Measurements from ENCODE around the gene PTHLH. TPM values are rescaled to one million over a fixed set of nuclear protein-coding genes. Genes with fewer than 3 reads are reported as not detected.

The PTHLH gene
- total RNA-seq, 1 experiment from 2014 or later: 3.5 TPM

DNA sequence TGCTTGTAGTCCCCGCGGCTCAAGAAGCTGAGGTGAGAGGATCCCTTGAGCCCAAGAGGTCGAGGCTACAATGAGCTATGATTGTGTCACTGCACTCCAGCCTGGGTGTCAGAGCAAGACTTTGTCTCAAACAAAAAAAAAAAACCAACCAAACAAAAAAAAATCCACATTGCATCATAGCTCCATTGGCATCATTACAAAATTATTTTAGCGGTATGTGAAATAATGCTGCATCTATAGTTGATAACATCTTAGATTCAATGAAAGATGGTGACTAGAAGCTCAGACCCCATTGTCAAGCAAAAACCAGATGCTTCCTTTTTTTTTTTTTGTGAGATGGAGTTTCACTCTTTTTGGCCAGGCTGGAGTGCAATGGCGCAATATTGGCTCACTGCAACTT, 14.8 kb upstream of the PTHLH start:
- peaks cover 41% of the 10 kb centered on the region for H3K4me1 ChIP-seq
- no peak overlapping the region for H3K27ac ChIP-seq
- no peak for DNase-seq
- H3K36me3 ChIP-seq: no peaks in the 10 kb centered on the region
- H3K27me3 ChIP-seq: no peaks in the 10 kb centered on the region
- H3K9me3 ChIP-seq (replicated peaks): peaks cover 14% of the 10 kb centered on the region; the same call in 1 of the 2 replicates
- H3K4me3 ChIP-seq: no peak overlapping the region

DNA sequence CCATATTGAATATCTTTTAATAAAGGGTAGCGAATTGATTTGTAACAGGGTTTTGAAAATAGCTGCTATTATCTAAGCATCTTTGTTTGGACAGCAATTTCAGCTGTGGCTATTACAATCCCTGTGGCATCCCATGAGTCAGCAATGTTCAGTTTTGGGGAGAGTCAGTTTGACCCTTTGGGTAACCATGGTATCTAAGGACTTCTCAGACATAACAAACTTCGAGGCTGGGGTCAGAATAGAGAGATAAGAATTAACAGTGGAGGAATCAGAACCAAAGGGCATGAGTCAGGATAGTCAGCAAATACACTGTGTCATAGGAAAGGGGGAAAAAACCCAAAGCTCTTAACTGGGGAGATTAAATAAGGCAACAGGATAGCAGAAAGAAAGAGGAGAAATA, 11.7 kb upstream of the PTHLH start:
- H3K27ac ChIP-seq: peak overlapping the region; percentile 95
- no peak overlapping the region for H3K4me3 ChIP-seq
- H3K27me3 ChIP-seq: no peaks in the 10 kb centered on the region
- H3K36me3 ChIP-seq: no peaks in the 10 kb centered on the region
- DNase-seq: peak; percentile 91 to 96
- 0 out of 2 replicates have a peak, but pooled peaks cover 8% of the 10 kb centered on the region for H3K9me3 ChIP-seq (replicated peaks)
- peaks cover 49% of the 10 kb centered on the region for H3K4me1 ChIP-seq

- H3K27ac ChIP-seq: peak overlapping the region; percentile 95
- peaks cover 47% of the 10 kb centered on the region for H3K4me1 ChIP-seq
- H3K9me3 ChIP-seq (replicated peaks): 0 out of 2 replicates have a peak, but pooled peaks cover 8% of the 10 kb centered on the region
- no peaks in the 10 kb centered on the region for H3K36me3 ChIP-seq
- DNase-seq: no peak
- H3K4me3 ChIP-seq: no peak overlapping the region
- H3K27me3 ChIP-seq: no peaks in the 10 kb centered on the region
Observed at GRCh38 chr12:27982951-27983350, 10.4 kb upstream of the PTHLH start.

GRCh38 chr12:27982385-27982784, 9.9 kb upstream of the PTHLH start:
- DNase-seq: peak in 1 of 2 experiments; percentile 53
- H3K27ac ChIP-seq: peak overlapping the region; percentile 95
- no peaks in the 10 kb centered on the region for H3K36me3 ChIP-seq
- H3K4me1 ChIP-seq: peaks cover 47% of the 10 kb centered on the region
- no peaks in the 10 kb centered on the region for H3K27me3 ChIP-seq
- 0 out of 2 replicates have a peak, but pooled peaks cover 8% of the 10 kb centered on the region for H3K9me3 ChIP-seq (replicated peaks)
- H3K4me3 ChIP-seq: no peak overlapping the region

DNA sequence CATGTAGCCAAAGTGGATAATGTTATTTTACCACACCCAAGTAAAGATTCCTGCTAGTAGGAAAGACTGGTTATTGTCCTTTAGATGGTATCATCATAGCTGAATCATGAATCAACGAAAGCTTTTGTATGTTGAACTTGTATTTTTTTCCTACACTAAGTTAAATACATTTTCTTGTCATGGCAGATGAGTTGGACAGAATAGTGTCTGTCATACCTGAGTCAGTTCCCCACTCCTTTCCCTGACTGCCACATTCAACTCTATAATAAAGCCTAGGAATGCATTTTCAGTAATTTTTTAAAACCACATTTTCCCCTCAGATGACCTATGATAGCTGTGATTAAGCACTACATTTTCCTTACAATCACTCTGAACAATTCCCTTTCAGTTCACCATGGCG, 9.3 kb upstream of the PTHLH start:
- peak in 1 of 2 experiments; percentile 39 for DNase-seq
- Histone ChIP-seq H3K4me3 (no peak overlapping the region), H3K27me3 (no peaks in the 10 kb centered on the region), H3K4me1 (peaks cover 47% of the 10 kb centered on the region), H3K9me3 (replicated peaks) (0 out of 2 replicates have a peak, but pooled peaks cover 8% of the 10 kb centered on the region), H3K27ac (peak overlapping the region; percentile 95), H3K36me3 (no peaks in the 10 kb centered on the region)

- H3K36me3 ChIP-seq: no peaks in the 10 kb centered on the region
- DNase-seq: no peak
Observed at GRCh38 chr12:27979145-27979544, 6.6 kb upstream of the PTHLH start.

DNA sequence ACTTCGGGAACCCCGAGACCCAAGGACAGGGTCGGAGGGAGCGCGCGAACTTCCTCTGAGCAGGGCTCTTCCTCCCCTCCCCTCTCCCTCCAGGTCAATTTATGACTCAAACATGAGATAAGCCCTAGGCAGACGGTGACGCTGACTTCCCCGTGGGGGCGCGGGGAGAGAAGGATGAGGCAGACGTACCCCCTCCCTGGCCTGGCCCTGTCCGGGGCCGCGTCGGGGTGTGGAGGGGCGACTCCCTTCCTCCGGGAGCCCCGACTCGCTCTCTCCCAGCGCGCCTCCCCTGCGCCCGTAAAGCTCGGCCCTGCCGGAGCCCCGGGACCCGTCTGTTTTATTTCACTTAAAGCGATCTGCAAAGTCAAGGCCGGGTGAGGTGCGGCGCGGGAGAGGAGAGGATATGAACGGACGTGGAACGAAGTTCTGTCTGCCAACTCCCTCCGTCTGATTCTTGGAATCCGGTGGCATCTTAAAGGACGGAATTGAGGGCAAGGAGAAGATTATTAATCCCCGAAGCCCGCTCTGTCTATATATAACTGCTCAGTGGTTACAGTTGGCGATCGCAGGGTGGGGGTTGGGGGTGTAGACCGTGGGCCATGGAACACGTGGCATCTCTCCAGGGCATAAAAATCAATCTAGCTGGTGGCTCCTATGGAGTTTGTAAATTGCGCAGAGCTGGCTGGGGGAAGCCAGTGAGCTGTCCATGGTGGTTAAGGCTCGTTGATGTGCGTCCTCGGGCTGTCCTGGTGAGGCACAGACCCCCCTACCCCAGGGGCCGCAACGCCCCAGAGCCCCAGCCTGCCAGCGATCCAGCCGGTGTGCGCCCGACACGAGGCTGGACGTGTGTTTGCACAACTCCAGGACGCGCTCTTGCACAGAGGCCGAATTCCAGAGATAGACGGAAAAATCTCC, 2.9 kb upstream of the PTHLH start:
- H3K9me3 ChIP-seq (replicated peaks): no peaks in the 10 kb centered on the region
- H3K36me3 ChIP-seq: no peaks in the 10 kb centered on the region
- 0 out of 2 replicates have a peak, but pooled peaks cover 4% of the 10 kb centered on the region for H3K4me1 ChIP-seq
- DNase-seq: no peak
- no peak overlapping the region for H3K27ac ChIP-seq
- no peak overlapping the region for H3K4me3 ChIP-seq
- H3K27me3 ChIP-seq: no peaks in the 10 kb centered on the region

More at GRCh38 chr12:27979145-27979544, 6.6 kb upstream of the PTHLH start:
- 0 out of 2 replicates have a peak, but pooled peaks cover 3% of the 10 kb centered on the region for H3K9me3 ChIP-seq (replicated peaks)
- no peak overlapping the region for H3K27ac ChIP-seq
- H3K27me3 ChIP-seq: no peaks in the 10 kb centered on the region
- H3K4me1 ChIP-seq: peaks cover 28% of the 10 kb centered on the region
- H3K4me3 ChIP-seq: no peak overlapping the region

- Histone ChIP-seq H3K27me3 (no peaks in the 10 kb centered on the region), H3K36me3 (no peaks in the 10 kb centered on the region), H3K4me1 (0 out of 2 replicates have a peak, but pooled peaks cover 4% of the 10 kb centered on the region), H3K9me3 (replicated peaks) (no peaks in the 10 kb centered on the region), H3K27ac (no peak overlapping the region), H3K4me3 (no peak overlapping the region)
- DNase-seq: no peak
Observed at GRCh38 chr12:27974735-27975221, 2.2 kb upstream of the PTHLH start.

GRCh38 chr12:27973487-27973890, 956 bp upstream of the PTHLH start:
- Histone ChIP-seq H3K9me3 (replicated peaks) (no peaks in the 10 kb centered on the region), H3K27me3 (no peaks in the 10 kb centered on the region), H3K4me1 (0 out of 2 replicates have a peak, but pooled peaks cover 4% of the 10 kb centered on the region), H3K4me3 (no peak overlapping the region), H3K27ac (no peak overlapping the region; the same call in 1 of the 2 replicates), H3K36me3 (no peaks in the 10 kb centered on the region)
- no peak for DNase-seq

GRCh38 chr12:27971606-27972005, 927 bp downstream of the PTHLH start:
- H3K4me1 ChIP-seq: peaks cover 18% of the 10 kb centered on the region
- H3K36me3 ChIP-seq: no peaks in the 10 kb centered on the region
- no peaks in the 10 kb centered on the region for H3K9me3 ChIP-seq (replicated peaks)
- H3K4me3 ChIP-seq: no peak overlapping the region
- H3K27me3 ChIP-seq: no peaks in the 10 kb centered on the region
- no peak for DNase-seq
- no peak overlapping the region for H3K27ac ChIP-seq

DNA sequence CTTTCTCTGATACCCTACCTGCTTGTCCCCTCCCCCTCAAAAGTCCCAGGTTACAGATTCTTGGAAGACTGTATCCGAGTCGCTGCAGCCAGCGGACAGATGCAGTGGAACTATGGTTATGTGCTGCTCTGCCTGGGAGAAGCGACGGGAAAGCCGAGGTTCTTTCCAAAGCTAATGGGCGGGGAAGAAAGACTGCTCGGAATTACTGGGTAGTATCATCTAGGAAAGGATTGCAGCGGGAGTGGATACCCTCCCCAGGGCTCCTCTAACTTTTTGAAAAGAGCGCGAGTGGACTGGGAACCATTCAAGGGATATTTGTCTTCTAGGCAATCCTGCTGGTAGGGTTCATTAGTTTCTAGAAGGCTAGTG, 1.4 kb downstream of the PTHLH start:
- Histone ChIP-seq H3K9me3 (replicated peaks) (no peaks in the 10 kb centered on the region), H3K4me3 (no peak overlapping the region), H3K27ac (no peak overlapping the region), H3K4me1 (peaks cover 23% of the 10 kb centered on the region), H3K36me3 (no peaks in the 10 kb centered on the region), H3K27me3 (no peaks in the 10 kb centered on the region)
- no peak for DNase-seq

DNA sequence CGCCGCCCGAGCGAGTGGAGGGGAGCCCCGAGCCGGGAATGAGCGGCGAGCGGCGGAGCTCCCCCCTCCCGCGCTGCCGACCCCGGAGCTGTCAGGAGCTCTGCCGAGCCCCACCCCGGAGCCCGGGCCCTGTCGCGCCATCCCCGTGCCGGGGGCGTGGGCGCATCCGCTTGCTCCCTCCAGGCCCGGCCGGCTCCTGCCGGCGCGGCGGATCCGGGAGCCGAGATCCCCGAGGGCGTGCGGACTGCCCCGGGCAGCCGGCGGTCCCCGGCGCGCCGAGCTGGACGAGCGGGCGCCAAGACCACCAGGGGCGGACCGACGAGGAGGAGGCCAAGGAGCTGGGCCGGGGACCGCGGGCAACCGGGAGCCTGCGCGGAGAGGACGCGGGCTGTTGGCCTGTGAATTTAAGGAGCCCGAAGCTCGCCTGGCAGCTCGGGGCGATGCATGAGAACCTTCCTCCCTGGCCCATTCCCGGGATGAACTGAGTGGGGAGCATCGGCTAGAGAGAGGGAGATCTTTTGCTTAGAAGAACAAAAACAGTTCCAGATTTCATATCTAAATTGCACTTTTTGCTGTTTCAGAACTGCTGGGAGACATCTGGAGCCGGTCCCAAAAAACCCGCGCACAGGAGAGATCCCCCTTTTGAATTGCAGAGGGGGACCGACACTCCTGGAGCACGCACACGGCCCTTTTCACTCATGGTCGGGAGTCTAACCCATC, 2.0 kb downstream of the PTHLH start:
- H3K27ac ChIP-seq: no peak overlapping the region; the same call in 1 of the 2 replicates
- peaks cover 29% of the 10 kb centered on the region for H3K4me1 ChIP-seq
- no peaks in the 10 kb centered on the region for H3K9me3 ChIP-seq (replicated peaks)
- H3K4me3 ChIP-seq: peak overlapping the region; percentile 54
- no peaks in the 10 kb centered on the region for H3K36me3 ChIP-seq
- no peak for DNase-seq
- H3K27me3 ChIP-seq: no peaks in the 10 kb centered on the region

DNA sequence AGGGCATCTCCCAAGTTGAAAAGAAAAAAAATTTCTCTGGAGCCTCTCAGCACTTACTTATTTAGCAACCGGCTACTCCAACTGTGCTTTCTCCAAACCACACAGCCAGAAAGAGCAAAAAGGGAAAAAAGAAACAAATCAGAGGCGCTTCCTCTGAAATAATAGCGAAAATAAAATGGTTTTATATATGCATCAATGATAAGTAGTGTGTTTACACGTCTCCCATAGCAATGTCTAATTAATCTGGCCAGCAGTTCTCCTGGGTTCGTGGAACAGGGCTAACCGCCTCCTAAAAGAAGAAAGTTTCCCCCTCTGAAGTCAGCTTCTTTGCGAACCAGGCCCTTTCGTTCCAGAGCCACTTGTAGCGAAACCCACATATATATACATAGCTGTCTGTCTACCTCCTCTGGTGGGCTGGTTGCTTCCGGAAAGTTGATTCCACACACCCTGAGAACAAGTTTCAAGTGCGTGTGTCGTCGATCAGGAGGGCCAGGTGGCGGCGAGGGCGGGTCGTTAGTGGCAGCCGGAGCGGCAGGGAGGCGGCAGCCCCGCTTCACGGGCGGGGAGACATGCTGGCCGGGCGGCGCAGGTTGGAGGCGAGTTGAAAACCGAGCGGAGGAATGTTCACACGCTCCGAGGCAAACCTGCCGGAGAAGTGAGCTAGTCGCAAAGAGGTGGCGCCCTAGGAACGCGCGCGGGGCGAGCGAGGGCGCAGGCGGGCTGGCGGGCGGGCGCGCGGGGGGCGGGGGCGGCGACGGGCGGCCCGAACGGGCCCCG, 2.7 kb downstream of the PTHLH start:
- no peaks in the 10 kb centered on the region for H3K27me3 ChIP-seq
- DNase-seq: peak; percentile 51 to 52
- peak overlapping the region; percentile 43; the same call in 1 of the 2 replicates for H3K27ac ChIP-seq
- H3K4me1 ChIP-seq: peaks cover 36% of the 10 kb centered on the region
- H3K36me3 ChIP-seq: no peaks in the 10 kb centered on the region
- H3K9me3 ChIP-seq (replicated peaks): no peaks in the 10 kb centered on the region
- H3K4me3 ChIP-seq: peak overlapping the region; percentile 54

DNA sequence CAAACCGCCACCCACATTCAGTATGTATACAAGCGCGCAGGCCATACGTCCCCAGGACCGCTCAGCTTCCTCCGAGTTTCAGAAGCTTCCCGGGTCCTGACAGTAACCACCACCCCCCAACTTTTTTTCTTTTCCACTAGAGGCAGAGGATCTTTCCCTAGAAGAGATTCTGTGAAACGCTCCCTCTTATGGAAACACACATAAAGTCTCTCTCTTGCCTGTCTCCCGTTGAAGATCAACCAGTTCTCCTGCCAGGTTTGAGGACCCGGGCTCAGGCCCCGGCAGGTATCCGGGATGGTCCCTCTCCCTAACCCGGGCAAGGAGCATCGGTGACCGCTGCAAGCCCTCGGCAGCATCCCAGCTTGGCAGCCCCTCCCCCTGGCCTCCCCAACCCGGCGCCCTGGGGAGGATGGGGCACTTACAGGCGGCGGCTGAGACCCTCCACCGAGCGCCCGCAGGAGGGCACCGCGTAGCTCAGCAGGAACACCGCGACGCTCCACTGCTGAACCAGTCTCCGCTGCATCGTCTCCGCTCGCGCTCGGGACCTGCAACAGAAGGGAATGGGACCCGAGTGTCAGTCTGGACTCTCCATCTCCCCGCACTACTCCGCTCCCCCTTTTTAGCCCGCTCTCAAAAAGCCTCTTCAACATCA, 3.4 kb downstream of the PTHLH start:
- H3K9me3 ChIP-seq (replicated peaks): no peaks in the 10 kb centered on the region
- H3K27ac ChIP-seq: peak overlapping the region; percentile 43; the same call in 1 of the 2 replicates
- H3K4me3 ChIP-seq: peak overlapping the region; percentile 54
- no peak for DNase-seq
- peaks cover 39% of the 10 kb centered on the region for H3K4me1 ChIP-seq
- no peaks in the 10 kb centered on the region for H3K36me3 ChIP-seq
- no peaks in the 10 kb centered on the region for H3K27me3 ChIP-seq
